ENCODE results near the gene EVC.

The EVC gene

DNA sequence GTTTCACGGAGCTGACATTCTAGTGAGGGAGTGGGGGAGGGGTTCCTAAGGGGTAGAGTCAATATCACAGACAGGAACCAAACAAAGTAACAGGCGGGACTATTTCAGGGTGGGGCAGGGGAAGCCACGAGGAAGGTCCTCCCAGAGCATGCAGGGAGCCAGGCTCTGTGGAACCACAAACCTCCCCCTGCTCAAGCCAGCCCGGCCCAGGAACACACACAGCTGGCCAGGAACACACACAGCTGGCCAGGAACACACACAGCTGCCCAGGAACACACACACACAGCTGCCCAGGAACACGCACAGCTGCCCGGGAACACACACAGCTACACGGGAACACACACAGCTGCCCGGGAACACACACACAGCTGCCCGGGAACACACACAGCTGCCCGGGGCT, 27.4 kb upstream of the EVC start:
- DNase-seq (ENCODE audit: low spot score): no peak
- no peak overlapping the region for H3K27ac ChIP-seq

GRCh38 chr4:5685296-5685695, 25.7 kb upstream of the EVC start:
- no peak for DNase-seq (ENCODE audit: low spot score)
- TF ChIP-seq, protein P1, sequence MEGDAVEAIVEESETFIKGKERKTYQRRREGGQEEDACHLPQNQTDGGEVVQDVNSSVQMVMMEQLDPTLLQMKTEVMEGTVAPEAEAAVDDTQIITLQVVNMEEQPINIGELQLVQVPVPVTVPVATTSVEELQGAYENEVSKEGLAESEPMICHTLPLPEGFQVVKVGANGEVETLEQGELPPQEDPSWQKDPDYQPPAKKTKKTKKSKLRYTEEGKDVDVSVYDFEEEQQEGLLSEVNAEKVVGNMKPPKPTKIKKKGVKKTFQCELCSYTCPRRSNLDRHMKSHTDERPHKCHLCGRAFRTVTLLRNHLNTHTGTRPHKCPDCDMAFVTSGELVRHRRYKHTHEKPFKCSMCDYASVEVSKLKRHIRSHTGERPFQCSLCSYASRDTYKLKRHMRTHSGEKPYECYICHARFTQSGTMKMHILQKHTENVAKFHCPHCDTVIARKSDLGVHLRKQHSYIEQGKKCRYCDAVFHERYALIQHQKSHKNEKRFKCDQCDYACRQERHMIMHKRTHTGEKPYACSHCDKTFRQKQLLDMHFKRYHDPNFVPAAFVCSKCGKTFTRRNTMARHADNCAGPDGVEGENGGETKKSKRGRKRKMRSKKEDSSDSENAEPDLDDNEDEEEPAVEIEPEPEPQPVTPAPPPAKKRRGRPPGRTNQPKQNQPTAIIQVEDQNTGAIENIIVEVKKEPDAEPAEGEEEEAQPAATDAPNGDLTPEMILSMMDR (IDR thresholded peaks at IDR 0.05): no peak
- Histone ChIP-seq H3K27ac (no peak overlapping the region), H3K4me3 (no peak overlapping the region)

More for the DNA sequence above, 27.4 kb upstream of the EVC start:
- TF ChIP-seq, protein P1 (IDR thresholded peaks at IDR 0.05): no peak
- H3K4me3 ChIP-seq: no peak overlapping the region

DNA sequence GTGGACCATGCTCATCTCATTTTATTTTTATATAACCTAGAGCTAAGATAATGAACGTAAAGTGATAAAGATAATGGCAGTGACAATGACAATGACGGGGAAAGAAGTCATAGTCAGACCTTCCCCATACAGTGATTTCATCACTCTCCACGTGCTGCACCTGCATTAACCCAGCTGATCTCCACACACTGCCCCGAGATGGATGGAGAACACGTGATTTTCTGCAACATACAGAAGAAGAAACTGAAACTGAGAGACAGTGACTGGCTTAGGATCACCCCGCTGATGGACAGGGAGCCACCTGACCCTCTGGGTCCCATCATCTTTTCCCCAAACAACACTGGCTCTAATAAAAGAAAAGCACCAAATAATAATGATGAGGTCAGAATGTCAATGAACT, 24.7 kb upstream of the EVC start:
- Histone ChIP-seq H3K27ac (no peak overlapping the region), H3K4me3 (no peak overlapping the region)
- no peak for DNase-seq (ENCODE audit: low spot score)
- TF ChIP-seq, protein P1 (IDR thresholded peaks at IDR 0.05): no peak

GRCh38 chr4:5689065-5689464, 21.9 kb upstream of the EVC start:
- no peak for DNase-seq (ENCODE audit: low spot score)
- TF ChIP-seq, protein P1 (IDR thresholded peaks at IDR 0.05): no peak
- H3K4me3 ChIP-seq: no peak overlapping the region
- H3K27ac ChIP-seq: no peak overlapping the region

DNA sequence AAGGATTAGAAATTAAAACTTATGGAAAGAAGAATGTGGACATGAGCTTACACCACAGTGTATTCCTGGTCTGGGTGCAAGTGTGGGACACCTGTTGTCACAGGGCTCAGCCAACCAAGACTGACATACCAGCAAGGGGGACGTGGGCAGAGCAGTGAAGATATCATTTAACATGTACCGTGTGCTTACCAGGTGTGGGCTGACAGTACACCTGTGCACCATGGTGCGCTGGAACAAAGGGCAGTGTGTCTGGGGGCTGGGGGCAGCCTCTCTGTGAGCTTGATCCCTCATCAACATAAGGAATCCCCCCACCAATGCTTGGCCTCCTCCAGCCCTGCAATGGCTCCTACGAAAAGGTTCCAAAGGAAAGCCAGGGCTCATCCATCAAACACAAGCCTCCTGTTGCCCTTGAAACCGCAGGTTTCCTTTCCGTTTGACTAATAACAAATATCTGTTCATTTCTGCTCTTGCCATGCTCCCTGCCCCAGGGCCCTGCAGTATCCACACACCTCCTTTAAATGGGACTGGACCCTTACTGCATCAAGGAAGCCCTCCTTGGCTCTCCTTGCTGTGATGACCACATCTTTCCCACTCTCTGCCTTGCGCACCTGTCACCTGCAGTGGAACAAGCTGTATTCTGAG, 19.4 kb upstream of the EVC start:
- DNase-seq (ENCODE audit: low spot score): no peak
- H3K27ac ChIP-seq: no peak overlapping the region
- H3K4me3 ChIP-seq: no peak overlapping the region
- TF ChIP-seq, protein P1 (IDR thresholded peaks at IDR 0.05): no peak

DNA sequence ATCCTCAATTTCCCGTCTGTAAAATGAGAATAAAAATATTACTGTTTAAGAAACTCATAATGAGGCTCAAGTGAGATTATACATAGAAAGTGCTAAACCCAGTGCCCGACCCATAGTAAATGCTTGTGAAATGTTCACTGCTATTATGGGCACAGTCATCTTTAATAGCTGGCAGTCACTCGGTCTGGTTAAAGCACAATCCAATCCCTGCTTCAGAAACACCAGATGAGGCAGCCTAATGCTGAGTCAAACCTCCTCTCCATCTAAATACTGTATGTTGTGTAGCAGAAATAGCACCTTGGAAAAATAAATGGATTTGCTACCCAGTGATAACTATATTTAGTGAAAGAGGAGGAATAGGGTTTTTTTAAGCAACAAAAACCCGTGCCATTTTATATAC, 17.1 kb upstream of the EVC start:
- DNase-seq (ENCODE audit: low spot score): no peak
- no peak overlapping the region for H3K4me3 ChIP-seq
- TF ChIP-seq, protein P1 (IDR thresholded peaks at IDR 0.05): no peak
- H3K27ac ChIP-seq: no peak overlapping the region

DNA sequence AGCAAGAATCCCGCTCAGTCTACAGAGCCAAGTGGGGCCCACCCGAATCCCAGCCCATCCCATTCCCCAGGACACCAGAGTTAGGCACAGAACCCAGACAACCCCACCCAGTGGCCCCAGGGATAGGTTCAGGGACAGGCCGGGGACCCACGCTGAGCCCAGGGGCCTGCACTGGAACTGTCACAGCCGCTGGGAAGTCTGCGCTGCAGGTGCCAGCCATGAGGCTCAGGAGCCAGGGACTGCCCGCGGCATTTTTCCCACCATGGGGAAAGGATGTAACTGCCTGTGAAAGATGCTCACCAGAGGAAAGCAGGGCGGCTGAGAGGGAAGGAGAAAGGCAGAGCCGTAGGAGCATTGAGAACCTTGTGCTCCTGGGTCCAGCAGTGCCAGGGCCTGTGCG, 14.7 kb upstream of the EVC start:
- TF ChIP-seq, protein P1 (IDR thresholded peaks at IDR 0.05): no peak
- no peak for DNase-seq (ENCODE audit: low spot score)
- Histone ChIP-seq H3K27ac (no peak overlapping the region), H3K4me3 (no peak overlapping the region)

All from coronary artery (tissue), 2 donors.